Activated effector memory CD4-positive, alpha-beta T cell treated with Interleukin-2 at 50 U/mL for 16 hours (primary cell): Measurements from ENCODE around the gene DAND5.
"Not testable (repeated sequence)": the region's sequence is repeated elsewhere in the genome, so short reads cannot be mapped to it uniquely, and the experiment has no call there.

ENCODE experiments used
- DNase-seq: peaks from one replicate; pipeline ENCODE4 v3.0.0-alpha.2; 2020

DAND5 gene

GRCh38 chr19:12967907-12968306 is 1.5 kb upstream of the DAND5 start:
- no peak for DNase-seq

- DNase-seq: no peak
Observed at GRCh38 chr19:12970070-12970820, 869 bp downstream of the DAND5 start.

- DNase-seq: no peak
Observed at GRCh38 chr19:12973236-12973635, 3.9 kb downstream of the DAND5 start.

- no peak for DNase-seq
Observed at GRCh38 chr19:12974301-12975220, 5.2 kb downstream of the DAND5 start.

- DNase-seq: no peak
Observed at GRCh38 chr19:12975221-12975741, 5.9 kb downstream of the DAND5 start.

- DNase-seq: not testable (repeated sequence)
Observed at GRCh38 chr19:12976109-12976508, 6.7 kb downstream of the DAND5 start.

- DNase-seq: no peak
Observed at GRCh38 chr19:12979974-12980373, 10.6 kb downstream of the DAND5 start.

GRCh38 chr19:12982648-12983047 is 13.3 kb downstream of the DAND5 start:
- DNase-seq: no peak

- DNase-seq: no peak
Observed at GRCh38 chr19:12983091-12983490, 13.7 kb downstream of the DAND5 start.

- peak; percentile 75 for DNase-seq
Observed at GRCh38 chr19:12983542-12984142, 14.3 kb downstream of the DAND5 start.

- DNase-seq: no peak
Observed at GRCh38 chr19:12984143-12984627, 14.8 kb downstream of the DAND5 start.

- DNase-seq: no peak
Observed at GRCh38 chr19:12984683-12985048, 15.3 kb downstream of the DAND5 start.

GRCh38 chr19:12985049-12985776 is 15.8 kb downstream of the DAND5 start:
- DNase-seq: no peak

GRCh38 chr19:12986726-12987125 is 17.4 kb downstream of the DAND5 start:
- DNase-seq: no peak

- no peak for DNase-seq
Observed at GRCh38 chr19:12987190-12987589, 17.8 kb downstream of the DAND5 start.

- DNase-seq: no peak
Observed at GRCh38 chr19:12987781-12988180, 18.4 kb downstream of the DAND5 start.

GRCh38 chr19:12990431-12990830 is 21.1 kb downstream of the DAND5 start:
- no peak for DNase-seq

GRCh38 chr19:12990853-12991252 is 21.5 kb downstream of the DAND5 start:
- no peak for DNase-seq

- DNase-seq: no peak
Observed at GRCh38 chr19:12991296-12991695, 21.9 kb downstream of the DAND5 start.

GRCh38 chr19:12992729-12993128 is 23.4 kb downstream of the DAND5 start:
- no peak for DNase-seq

- DNase-seq: no peak
Observed at GRCh38 chr19:12993562-12993961, 24.2 kb downstream of the DAND5 start.
